Thymus (tissue), 11 donors: ENCODE measurements around the gene INPPL1. TPM values are rescaled to one million over a fixed set of nuclear protein-coding genes. Genes with fewer than 3 reads are reported as not detected.
A peak's percentile ranks its signal among the peaks of the same experiment; 100 is the strongest.

Experiments used
- DNase-seq, 9 donors: peaks; one replicate each; pipeline ENCODE4 v3.0.0-alpha.2; 2013; ENCODE audit warnings: low spot score in 9 of 9, low read depth in 6 of 9, missing footprints in 1 of 9
- H3K27ac ChIP-seq, 2 donors: one replicate each; pipeline ENCODE4 v1.5.1; 2013; ENCODE audit warnings: control low read depth in 1 of 2, low read depth in 1 of 2, low read length in 1 of 2, mild to moderate bottlenecking in 1 of 2, moderate library complexity in 1 of 2
- H3K27me3 ChIP-seq, 2 donors: one replicate each; pipeline ENCODE4 v1.5.1; 2013; ENCODE audit warnings: low read length in 1 of 2; ENCODE audit not compliant: control insufficient read depth in 2 of 2, insufficient read depth in 1 of 2
- H3K36me3 ChIP-seq, 2 donors: one replicate each; pipeline ENCODE4 v1.5.1; 2013; ENCODE audit warnings: low read length in 1 of 2, mild to moderate bottlenecking in 1 of 2, moderate library complexity in 1 of 2; ENCODE audit not compliant: control insufficient read depth in 2 of 2, insufficient read depth in 2 of 2
- H3K4me1 ChIP-seq, 2 donors: one replicate each; pipeline ENCODE4 v1.5.1; 2013; ENCODE audit warnings: low read length in 2 of 2; ENCODE audit not compliant: control insufficient read depth in 2 of 2, insufficient read depth in 2 of 2
- H3K4me3 ChIP-seq, 2 donors: one replicate each; pipeline ENCODE4 v1.5.1; 2013; ENCODE audit warnings: low read length in 2 of 2, control low read depth in 1 of 2, mild to moderate bottlenecking in 1 of 2
- H3K9me3 ChIP-seq, 2 donors: one replicate each; pipeline ENCODE4 v1.5.1; 2013; ENCODE audit warnings: low read length in 1 of 2, mild to moderate bottlenecking in 1 of 2; ENCODE audit not compliant: control insufficient read depth in 2 of 2, insufficient read depth in 1 of 2
- WGBS: extraction: QIAGEN DNeasy Blood & Tissue Kit; methylation state at CpG from one replicate; pipeline ENCODE4 v1.1.7; 2013; 5-methylcytosine and 5-hydroxymethylcytosine counted together
- polyA plus RNA-seq: library from polyadenylated mRNA; stranded (reverse); fragments of 200-250 nt; gene quantifications from one replicate; pipeline ENCODE4 v1.2.3, GENCODE V29; 2013
- total RNA-seq: library from RNA; stranded (reverse); fragments of 120-200 nt; gene quantifications from one replicate; pipeline ENCODE4 v1.2.4, GENCODE V29; 2013
- donor health status: healthy.

The INPPL1 gene
- total and polyA plus RNA-seq, 2 donors: 27.7 to 58.3 TPM

- Histone ChIP-seq H3K4me1 (peaks cover 16 to 39% of the 10 kb centered on the region in 2 donors), H3K27me3 (no peaks in the 10 kb centered on the region), H3K9me3 (no peaks in the 10 kb centered on the region), H3K36me3 (peaks cover 3 to 4% of the 10 kb centered on the region in 2 donors), H3K27ac (peak overlapping the region; percentile 66 to 87), H3K4me3 (peak overlapping the region; percentile 63 to 88)
- WGBS: under 1% methylated on average over 47 of the region's 47 CpGs
- peak; percentile 71 to 98 (median 93) for DNase-seq
These were observed 1.5 kb upstream of the INPPL1 start for GRCh38 chr11:72222907-72223614.

- Histone ChIP-seq H3K4me1 (peaks cover 16 to 40% of the 10 kb centered on the region in 2 donors), H3K4me3 (peak overlapping the region; percentile 63 to 88), H3K27me3 (no peaks in the 10 kb centered on the region), H3K27ac (peak overlapping the region; percentile 70 to 87), H3K9me3 (no peaks in the 10 kb centered on the region), H3K36me3 (peaks cover 11 to 12% of the 10 kb centered on the region in 2 donors)
- WGBS: under 1% methylated on average over 84 of the region's 84 CpGs
- peak in 5 of 9 donors; percentile 28 to 70 (median 47) for DNase-seq
These were observed 678 bp upstream of the INPPL1 start for GRCh38 chr11:72223615-72224563.

- peaks cover 16 to 40% of the 10 kb centered on the region in 2 donors for H3K4me1 ChIP-seq
- peak in 2 of 9 donors; percentile 3 to 43 for DNase-seq
- H3K27ac ChIP-seq: peak overlapping the region; percentile 19 to 32
- H3K9me3 ChIP-seq: no peaks in the 10 kb centered on the region
- H3K27me3 ChIP-seq: no peaks in the 10 kb centered on the region
- H3K36me3 ChIP-seq: peaks cover 26 to 27% of the 10 kb centered on the region in 2 donors
- 11% methylated on average over 11 of the region's 11 CpGs for WGBS
- peak overlapping the region; percentile 63 to 88 for H3K4me3 ChIP-seq
These were observed 914 bp downstream of the INPPL1 start for GRCh38 chr11:72225411-72225951.

- Histone ChIP-seq H3K36me3 (peaks cover 38 to 39% of the 10 kb centered on the region in 2 donors), H3K27me3 (no peaks in the 10 kb centered on the region), H3K4me3 (no peak overlapping the region), H3K9me3 (no peaks in the 10 kb centered on the region), H3K27ac (no peak overlapping the region), H3K4me1 (peaks cover 16 to 40% of the 10 kb centered on the region in 2 donors)
- no peak for DNase-seq
- WGBS: 97% methylated on average over 5 of the region's 5 CpGs
These were observed 2.1 kb downstream of the INPPL1 start for GRCh38 chr11:72226701-72227100.

GRCh38 chr11:72227316-72228228, 3.0 kb downstream of the INPPL1 start:
- Histone ChIP-seq H3K36me3 (peaks cover 47 to 48% of the 10 kb centered on the region in 2 donors), H3K27me3 (no peaks in the 10 kb centered on the region), H3K27ac (peak overlapping the region in 1 of 2 donors; percentile 1), H3K9me3 (no peaks in the 10 kb centered on the region), H3K4me1 (peaks cover 13 to 33% of the 10 kb centered on the region in 2 donors), H3K4me3 (no peak overlapping the region)
- peak in 2 of 9 donors; percentile 8 to 34 for DNase-seq
- WGBS: 84% methylated on average over 14 of the region's 14 CpGs

- DNase-seq: no peak
- Histone ChIP-seq H3K4me1 (peaks cover 8 to 31% of the 10 kb centered on the region in 2 donors), H3K36me3 (peaks cover 53 to 55% of the 10 kb centered on the region in 2 donors), H3K4me3 (no peak overlapping the region), H3K27ac (no peak overlapping the region), H3K9me3 (no peaks in the 10 kb centered on the region), H3K27me3 (no peaks in the 10 kb centered on the region)
- WGBS: 95% methylated on average over 16 of the region's 16 CpGs
These were observed 3.8 kb downstream of the INPPL1 start for GRCh38 chr11:72228229-72228843.

GRCh38 chr11:72228844-72229231, 4.3 kb downstream of the INPPL1 start:
- no peak overlapping the region for H3K4me3 ChIP-seq
- no peak for DNase-seq
- no peaks in the 10 kb centered on the region for H3K27me3 ChIP-seq
- 97% methylated on average over 7 of the region's 7 CpGs for WGBS
- no peaks in the 10 kb centered on the region for H3K9me3 ChIP-seq
- peaks cover 8 to 31% of the 10 kb centered on the region in 2 donors for H3K4me1 ChIP-seq
- no peak overlapping the region for H3K27ac ChIP-seq
- peaks cover 58 to 60% of the 10 kb centered on the region in 2 donors for H3K36me3 ChIP-seq

GRCh38 chr11:72229336-72229924, 4.9 kb downstream of the INPPL1 start:
- H3K4me1 ChIP-seq: peaks cover 8 to 27% of the 10 kb centered on the region in 2 donors
- no peaks in the 10 kb centered on the region for H3K9me3 ChIP-seq
- H3K27ac ChIP-seq: no peak overlapping the region
- peaks cover 63 to 66% of the 10 kb centered on the region in 2 donors for H3K36me3 ChIP-seq
- WGBS: 99% methylated on average over 8 of the region's 8 CpGs
- no peaks in the 10 kb centered on the region for H3K27me3 ChIP-seq
- no peak for DNase-seq
- H3K4me3 ChIP-seq: no peak overlapping the region
